LNCAP (cell line): ENCODE data around the gene RAD51D.

Experiments used
- TF ChIP-seq, protein P1 (sequence below): fragments of 450-650 bp; IDR thresholded peaks from 2 replicates; pipeline ENCODE4 v1.5.1; 2017; ENCODE audit warnings: mild to moderate bottlenecking

Gene RAD51D

GRCh38 chr17:35119370-35120165 is at the start of gene RAD51D:
RAD51D (minus strand) TSS chr17:35119860; CDS start chr17:35119613, 247 bp downstream.
- TF ChIP-seq, protein P1, sequence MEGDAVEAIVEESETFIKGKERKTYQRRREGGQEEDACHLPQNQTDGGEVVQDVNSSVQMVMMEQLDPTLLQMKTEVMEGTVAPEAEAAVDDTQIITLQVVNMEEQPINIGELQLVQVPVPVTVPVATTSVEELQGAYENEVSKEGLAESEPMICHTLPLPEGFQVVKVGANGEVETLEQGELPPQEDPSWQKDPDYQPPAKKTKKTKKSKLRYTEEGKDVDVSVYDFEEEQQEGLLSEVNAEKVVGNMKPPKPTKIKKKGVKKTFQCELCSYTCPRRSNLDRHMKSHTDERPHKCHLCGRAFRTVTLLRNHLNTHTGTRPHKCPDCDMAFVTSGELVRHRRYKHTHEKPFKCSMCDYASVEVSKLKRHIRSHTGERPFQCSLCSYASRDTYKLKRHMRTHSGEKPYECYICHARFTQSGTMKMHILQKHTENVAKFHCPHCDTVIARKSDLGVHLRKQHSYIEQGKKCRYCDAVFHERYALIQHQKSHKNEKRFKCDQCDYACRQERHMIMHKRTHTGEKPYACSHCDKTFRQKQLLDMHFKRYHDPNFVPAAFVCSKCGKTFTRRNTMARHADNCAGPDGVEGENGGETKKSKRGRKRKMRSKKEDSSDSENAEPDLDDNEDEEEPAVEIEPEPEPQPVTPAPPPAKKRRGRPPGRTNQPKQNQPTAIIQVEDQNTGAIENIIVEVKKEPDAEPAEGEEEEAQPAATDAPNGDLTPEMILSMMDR: peak; percentile 95

- TF ChIP-seq, protein P1: no peak
These were observed 48.0 kb upstream of the RAD51D start for GRCh38 chr17:35167666-35168065.

- TF ChIP-seq, protein P1: no peak
These were observed 47.4 kb upstream of the RAD51D start for GRCh38 chr17:35167046-35167445.

- TF ChIP-seq, protein P1: no peak
These were observed 46.9 kb upstream of the RAD51D start for GRCh38 chr17:35166526-35166925.

GRCh38 chr17:35164716-35165115 is 45.1 kb upstream of the RAD51D start:
- TF ChIP-seq, protein P1: no peak

DNA sequence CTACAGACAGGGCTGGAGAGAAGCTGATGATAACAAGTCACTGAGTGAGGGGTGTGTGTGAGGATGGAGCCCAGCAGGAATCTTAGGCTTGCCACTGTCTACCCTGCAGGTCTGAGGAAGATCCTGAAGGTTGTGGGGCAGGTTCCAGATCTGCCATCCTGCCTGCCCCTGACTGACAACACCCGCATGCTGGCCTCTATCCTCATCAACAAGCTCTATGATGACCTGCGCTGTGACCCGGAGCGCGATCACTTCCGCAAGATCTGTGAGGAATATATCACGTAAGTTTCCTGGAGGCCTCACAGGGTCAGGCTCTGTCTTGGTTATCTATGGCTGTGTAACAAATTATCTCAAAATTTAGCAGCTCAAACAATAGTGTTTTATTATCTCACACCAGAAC is 44.2 kb upstream of the RAD51D start:
- TF ChIP-seq, protein P1: no peak

- TF ChIP-seq, protein P1: no peak
These were observed 43.1 kb upstream of the RAD51D start for GRCh38 chr17:35162755-35163154.
